ENCODE results near the gene KIF16B. TPM values are rescaled to one million over a fixed set of nuclear protein-coding genes. Genes with fewer than 3 reads are reported as not detected.
"Not testable (repeated sequence)": the region's sequence is repeated elsewhere in the genome, so short reads cannot be mapped to it uniquely, and the experiment has no call there.

KIF16B gene
- total RNA-seq, 2 donors from 2014 or later = 3.8 to 8.8 TPM

DNA sequence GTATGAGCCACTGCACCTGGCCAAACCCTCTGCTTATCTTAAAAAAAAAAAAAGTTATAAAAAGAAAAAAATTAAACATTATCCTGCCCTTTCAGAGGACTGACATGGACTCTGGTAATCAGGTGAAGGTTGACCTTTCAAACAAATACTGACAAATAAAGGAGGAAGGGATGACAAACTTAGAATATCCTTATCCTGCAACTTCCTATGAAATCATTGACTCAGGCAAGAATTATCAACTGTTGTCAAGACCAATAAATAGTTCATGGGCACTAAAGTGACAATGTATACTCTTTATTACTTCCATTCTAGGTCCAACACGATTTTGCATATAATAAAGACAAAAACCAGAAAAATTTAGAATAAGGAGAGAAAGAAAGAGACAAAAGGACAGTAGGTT is 117.9 kb downstream of the KIF16B start:
- Mint-ChIP-seq H3K4me3 (no peak overlapping the region), H3K36me3 (no peaks in the 10 kb centered on the region), H3K27ac (no peak overlapping the region), H3K4me1 (ENCODE audit: low read depth in 2 of 2) (no peaks in the 10 kb centered on the region), H3K9me3 (no peaks in the 10 kb centered on the region), H3K27me3 (no peaks in the 10 kb centered on the region)
- DNase-seq (ENCODE audit: low spot score) (no peak), ATAC-seq (no peak)

DNA sequence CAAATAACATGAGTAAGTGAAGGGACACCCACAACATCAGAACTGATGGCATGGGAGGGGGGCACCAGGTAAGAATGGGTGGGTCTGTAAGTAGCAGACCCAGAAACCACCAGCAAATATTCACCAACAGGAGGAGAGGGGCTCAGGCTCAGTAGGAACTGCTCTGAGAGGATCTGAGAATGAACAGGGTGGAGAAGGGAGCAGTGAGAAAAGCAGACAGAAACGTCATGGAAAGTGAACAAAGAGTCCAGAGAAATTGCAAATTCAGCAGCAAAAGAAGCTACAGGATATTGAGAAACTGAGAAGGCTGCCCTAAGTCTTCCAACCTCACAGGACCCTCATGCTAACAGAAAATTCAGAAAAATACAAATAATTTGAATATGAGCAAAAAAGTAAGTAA is 121.3 kb downstream of the KIF16B start:
- ATAC-seq (no peak), DNase-seq (ENCODE audit: low spot score) (no peak)
- H3K27me3 Mint-ChIP-seq = no peaks in the 10 kb centered on the region
- H3K9me3 Mint-ChIP-seq = no peaks in the 10 kb centered on the region
- H3K4me1 Mint-ChIP-seq (ENCODE audit: low read depth in 2 of 2) = no peaks in the 10 kb centered on the region
- H3K27ac Mint-ChIP-seq = no peak overlapping the region
- peaks cover 7% of the 10 kb centered on the region for H3K36me3 Mint-ChIP-seq
- H3K4me3 Mint-ChIP-seq = no peak overlapping the region

DNA sequence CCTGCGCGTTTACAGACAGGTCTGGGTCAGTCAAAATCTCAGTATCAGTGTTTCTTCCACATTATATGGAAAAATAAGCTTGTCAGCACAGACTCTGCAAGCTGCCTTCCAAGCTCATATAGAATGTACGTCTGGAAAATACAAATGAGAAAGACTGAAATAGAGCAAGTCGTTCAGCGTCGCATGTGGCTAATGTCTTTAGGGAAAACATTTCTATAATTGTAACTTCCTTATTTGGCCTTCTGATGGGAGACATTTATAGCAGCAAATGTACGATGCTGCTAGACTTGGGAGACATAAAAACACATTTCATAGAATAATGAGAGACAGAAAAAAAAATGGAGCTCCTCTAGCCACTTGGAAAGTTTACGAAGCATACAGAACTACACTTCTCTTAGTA is 122.2 kb downstream of the KIF16B start:
- Mint-ChIP-seq H3K36me3 (peaks cover 7% of the 10 kb centered on the region), H3K4me3 (no peak overlapping the region), H3K27me3 (no peaks in the 10 kb centered on the region), H3K9me3 (no peaks in the 10 kb centered on the region), H3K27ac (no peak overlapping the region), H3K4me1 (ENCODE audit: low read depth in 2 of 2) (no peaks in the 10 kb centered on the region)
- ATAC-seq (no peak), DNase-seq (ENCODE audit: low spot score) (no peak)

DNA sequence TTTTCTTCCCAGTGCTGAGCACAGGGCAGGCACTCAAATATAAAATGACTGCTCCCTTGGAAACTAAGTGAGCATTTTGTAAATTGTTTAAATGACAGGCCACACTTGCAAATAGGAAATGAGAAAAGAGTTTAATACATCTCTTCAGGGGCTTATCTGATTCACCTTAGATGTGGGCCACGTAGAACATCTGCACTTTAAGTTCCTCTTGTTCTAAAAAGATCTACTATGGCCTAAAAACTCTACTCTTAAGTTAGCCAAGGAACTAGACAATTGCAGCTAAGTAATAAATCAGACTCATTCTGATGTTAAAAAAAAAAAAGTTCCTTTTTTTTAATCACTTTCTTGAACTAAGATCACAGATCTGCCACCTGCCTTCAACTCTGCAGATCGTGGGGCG is 126.3 kb downstream of the KIF16B start:
- ATAC-seq (no peak), DNase-seq (ENCODE audit: low spot score) (no peak)
- Mint-ChIP-seq H3K4me3 (no peak overlapping the region), H3K4me1 (ENCODE audit: low read depth in 2 of 2) (no peaks in the 10 kb centered on the region), H3K9me3 (no peaks in the 10 kb centered on the region), H3K36me3 (peaks cover 7% of the 10 kb centered on the region), H3K27me3 (no peaks in the 10 kb centered on the region), H3K27ac (no peak overlapping the region)

DNA sequence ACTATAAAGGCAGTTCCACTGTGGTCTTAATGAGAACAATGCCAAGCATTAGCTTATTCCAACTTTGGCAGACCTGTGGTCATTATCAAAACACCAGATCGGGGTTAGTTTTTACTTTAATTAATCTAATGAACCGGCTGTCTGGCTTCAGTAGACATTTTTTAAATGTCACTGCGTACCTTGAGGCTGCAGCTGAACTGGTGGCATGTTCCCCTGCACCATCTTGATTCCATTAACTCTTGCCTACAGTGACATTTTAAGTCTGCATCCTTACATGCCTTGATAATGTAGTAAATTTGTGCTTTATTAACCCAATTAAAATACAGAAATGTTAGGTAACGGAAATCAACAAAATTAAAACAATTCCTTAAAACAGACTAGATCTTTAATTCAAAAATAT is 127.0 kb downstream of the KIF16B start:
- no peaks in the 10 kb centered on the region for H3K27me3 Mint-ChIP-seq
- no peaks in the 10 kb centered on the region for H3K9me3 Mint-ChIP-seq
- H3K27ac Mint-ChIP-seq = no peak overlapping the region
- H3K36me3 Mint-ChIP-seq = peaks cover 7% of the 10 kb centered on the region
- no peak for DNase-seq (ENCODE audit: low spot score)
- no peaks in the 10 kb centered on the region for H3K4me1 Mint-ChIP-seq (ENCODE audit: low read depth in 2 of 2)
- no peak for ATAC-seq
- no peak overlapping the region for H3K4me3 Mint-ChIP-seq

DNA sequence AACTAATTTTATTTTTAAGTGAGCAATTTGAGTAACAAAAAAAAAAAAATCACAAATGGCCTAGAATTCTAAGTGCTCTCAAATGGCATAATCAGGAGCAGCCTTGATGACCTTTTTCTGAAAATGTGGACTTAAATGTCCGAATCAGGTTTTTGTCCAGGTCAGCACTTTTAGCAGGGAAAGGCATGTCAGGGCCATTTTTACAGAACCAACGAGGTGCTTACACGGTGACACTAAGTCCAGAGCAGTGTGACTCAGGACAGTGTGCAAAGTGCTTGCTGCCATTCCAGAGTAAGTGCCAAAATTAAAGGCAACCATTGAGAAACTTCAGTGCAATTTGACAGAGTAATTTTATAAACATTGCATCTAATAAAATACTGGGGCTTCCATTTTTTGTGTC is 127.8 kb downstream of the KIF16B start:
- peaks cover 7% of the 10 kb centered on the region for H3K36me3 Mint-ChIP-seq
- H3K4me3 Mint-ChIP-seq = no peak overlapping the region
- no peaks in the 10 kb centered on the region for H3K27me3 Mint-ChIP-seq
- ATAC-seq (no peak), DNase-seq (ENCODE audit: low spot score) (no peak)
- H3K27ac Mint-ChIP-seq = no peak overlapping the region
- H3K4me1 Mint-ChIP-seq (ENCODE audit: low read depth in 2 of 2) = no peaks in the 10 kb centered on the region
- no peaks in the 10 kb centered on the region for H3K9me3 Mint-ChIP-seq

DNA sequence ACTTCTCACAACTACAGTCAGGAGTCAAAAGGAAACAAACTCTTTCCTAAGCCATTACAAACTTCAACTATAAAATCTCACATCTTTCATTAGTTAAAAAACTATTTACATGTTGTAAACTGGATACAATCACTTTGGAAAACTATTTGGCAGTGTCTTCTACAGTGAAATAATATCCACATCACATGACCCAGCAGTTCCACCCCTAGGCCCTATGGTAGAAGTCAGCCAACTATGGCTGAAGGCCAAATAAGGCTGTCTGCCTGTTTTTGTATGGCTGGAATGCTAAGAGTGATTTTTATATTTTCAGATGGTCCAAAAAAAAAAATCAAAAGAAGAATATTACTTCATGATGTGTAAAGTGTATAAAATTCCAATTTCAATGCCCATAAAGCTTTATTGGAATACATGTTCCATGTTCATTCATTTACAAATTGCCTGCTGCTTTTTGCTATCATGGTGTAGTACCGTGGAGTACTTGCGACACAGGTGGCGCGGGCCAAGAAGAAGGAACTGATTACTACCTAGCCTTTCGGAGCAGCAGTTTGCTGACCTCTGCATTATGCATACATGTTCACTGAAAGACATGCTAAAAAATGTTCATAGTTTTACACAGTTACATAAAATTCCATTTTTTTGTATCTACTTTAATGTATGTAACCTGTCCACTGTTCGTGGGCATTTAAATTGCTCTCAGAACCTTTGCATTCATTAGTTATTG is 129.0 kb downstream of the KIF16B start:
- ATAC-seq = no peak
- no peaks in the 10 kb centered on the region for H3K27me3 Mint-ChIP-seq

DNA sequence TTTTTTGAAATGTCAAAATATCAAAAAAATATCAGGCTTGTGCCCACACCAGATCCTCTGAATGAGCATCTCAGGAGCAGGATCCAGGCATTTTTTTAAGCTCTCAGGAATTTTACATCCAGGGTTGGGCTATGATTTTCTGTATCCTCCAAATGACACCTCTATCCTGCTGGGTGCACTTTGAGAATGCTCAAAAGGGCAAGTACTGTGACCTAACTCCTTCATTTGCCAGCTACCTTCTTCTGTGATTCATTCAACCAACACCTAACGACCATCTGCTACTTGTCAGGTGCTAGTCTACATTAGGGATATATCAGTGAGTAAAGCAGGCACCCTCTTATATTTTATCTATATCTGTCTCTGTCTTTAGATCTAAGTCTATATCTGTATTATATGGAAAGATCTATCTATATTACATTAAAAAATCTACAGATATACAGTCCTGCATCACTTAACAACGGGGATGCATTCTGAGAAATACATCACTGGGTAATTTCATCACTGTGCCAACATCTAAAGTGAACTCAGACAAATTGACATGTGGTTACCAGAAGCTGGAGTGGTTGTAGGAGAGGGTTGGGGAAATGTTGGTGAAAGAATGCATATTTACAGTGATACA is 131.6 kb downstream of the KIF16B start:
- Mint-ChIP-seq H3K36me3 (peaks cover 12% of the 10 kb centered on the region), H3K9me3 (no peaks in the 10 kb centered on the region), H3K4me3 (no peak overlapping the region), H3K27me3 (no peaks in the 10 kb centered on the region), H3K27ac (no peak overlapping the region), H3K4me1 (ENCODE audit: low read depth in 2 of 2) (no peaks in the 10 kb centered on the region)
- ATAC-seq = no peak
- DNase-seq (ENCODE audit: low spot score) = no peak

More for the DNA sequence above, 129.0 kb downstream of the KIF16B start:
- Mint-ChIP-seq H3K36me3 (peaks cover 14% of the 10 kb centered on the region), H3K9me3 (no peaks in the 10 kb centered on the region), H3K4me1 (ENCODE audit: low read depth in 2 of 2) (no peaks in the 10 kb centered on the region), H3K4me3 (no peak overlapping the region), H3K27ac (no peak overlapping the region)
- DNase-seq (ENCODE audit: low spot score) = no peak

DNA sequence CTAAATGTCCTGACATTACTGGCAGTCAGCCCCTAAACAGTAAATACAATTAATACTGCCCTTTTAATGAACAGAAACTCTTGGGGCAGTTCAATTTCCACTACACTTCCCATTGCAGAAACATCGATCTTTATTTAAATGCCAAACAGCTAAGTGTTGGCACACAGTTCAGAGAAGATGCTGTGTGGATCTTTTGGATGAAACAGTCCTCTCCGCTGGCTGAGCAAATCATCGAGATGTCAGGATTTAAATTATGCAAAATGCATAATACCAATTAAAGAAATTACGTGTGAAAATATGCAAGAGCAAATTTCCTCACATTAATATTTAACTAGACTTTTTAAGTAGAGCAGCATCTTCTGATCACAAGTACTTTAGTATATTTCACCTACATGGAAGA is 132.6 kb downstream of the KIF16B start:
- Mint-ChIP-seq H3K27me3 (no peaks in the 10 kb centered on the region), H3K4me3 (no peak overlapping the region), H3K9me3 (no peaks in the 10 kb centered on the region), H3K27ac (no peak overlapping the region), H3K36me3 (peaks cover 12% of the 10 kb centered on the region), H3K4me1 (ENCODE audit: low read depth in 2 of 2) (no peaks in the 10 kb centered on the region)
- DNase-seq (ENCODE audit: low spot score) (no peak), ATAC-seq (no peak)

DNA sequence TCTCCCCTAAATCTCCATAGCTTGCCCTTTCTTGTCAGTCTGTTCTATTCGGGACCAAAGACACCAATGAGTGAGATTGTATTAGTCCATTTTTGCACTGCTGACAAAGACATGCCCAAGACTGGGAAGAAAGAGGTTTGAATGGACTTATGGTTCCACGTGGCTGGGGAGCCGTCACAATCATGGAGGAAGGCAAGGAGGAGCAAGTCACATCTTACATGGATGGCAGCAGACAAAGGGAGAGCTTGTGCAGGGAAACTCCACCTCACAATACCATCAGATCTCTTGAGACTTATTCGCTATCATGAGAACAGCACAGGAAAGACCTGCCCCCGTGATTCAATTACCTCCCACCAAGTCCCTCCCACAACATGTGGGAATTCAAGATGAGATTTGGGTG is 133.7 kb downstream of the KIF16B start:
- not testable (repeated sequence) for H3K9me3 Mint-ChIP-seq; DNase-seq (ENCODE audit: low spot score); H3K4me3 Mint-ChIP-seq; ATAC-seq; H3K27me3 Mint-ChIP-seq; H3K27ac Mint-ChIP-seq; H3K4me1 Mint-ChIP-seq (ENCODE audit: low read depth in 2 of 2)
- peaks cover 12% of the 10 kb centered on the region for H3K36me3 Mint-ChIP-seq

DNA sequence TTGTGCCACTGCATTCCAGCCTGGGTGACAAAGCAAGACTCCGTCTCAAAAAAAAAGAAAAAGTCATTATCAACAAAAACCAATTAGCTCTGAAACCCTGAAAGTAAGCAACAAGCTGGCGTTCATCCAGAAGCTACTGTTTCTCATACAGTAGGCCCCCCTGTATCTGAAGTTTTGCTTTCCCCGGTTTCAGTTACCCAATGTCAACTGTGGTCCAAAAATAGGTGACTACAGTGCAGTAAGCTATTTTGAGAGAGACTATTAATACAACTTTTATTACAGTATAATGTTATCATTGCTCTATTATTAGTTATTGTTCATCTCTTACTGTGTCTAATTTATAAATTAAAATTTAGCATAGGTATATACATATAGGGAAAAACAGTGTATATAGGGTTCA is 135.1 kb downstream of the KIF16B start:
- Mint-ChIP-seq H3K9me3 (no peaks in the 10 kb centered on the region), H3K4me1 (ENCODE audit: low read depth in 2 of 2) (no peaks in the 10 kb centered on the region), H3K36me3 (peaks cover 12% of the 10 kb centered on the region), H3K27me3 (no peaks in the 10 kb centered on the region), H3K27ac (no peak overlapping the region), H3K4me3 (no peak overlapping the region)
- no peak for ATAC-seq
- no peak for DNase-seq (ENCODE audit: low spot score)

DNA sequence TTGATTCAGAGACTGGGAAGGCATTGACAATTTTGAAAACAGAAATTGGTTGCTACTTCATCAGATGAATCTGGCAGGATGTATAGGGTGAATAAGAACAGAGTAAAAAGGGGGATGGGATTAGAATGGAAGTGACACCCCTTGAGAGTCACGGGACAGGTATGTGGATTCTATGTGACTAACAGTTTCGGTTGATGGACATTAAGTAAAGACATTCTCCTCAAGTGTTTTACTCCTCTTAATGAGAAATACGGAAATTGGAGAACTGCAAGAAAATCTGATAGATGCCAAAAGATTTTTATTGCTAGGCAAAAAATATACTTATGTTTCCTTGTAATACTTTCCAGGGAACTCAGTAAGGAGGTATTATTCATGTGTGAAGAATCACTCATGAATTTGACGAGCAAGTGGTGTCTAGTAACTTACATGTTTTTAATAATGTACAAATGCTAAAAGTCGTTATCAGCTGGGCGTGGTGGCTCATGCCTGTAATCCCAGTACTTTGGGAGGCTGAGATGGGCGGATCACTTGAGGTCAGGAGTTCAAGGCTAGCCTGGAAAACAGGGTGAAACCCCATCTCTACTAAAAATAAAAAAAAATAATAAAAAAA is 135.8 kb downstream of the KIF16B start:
- peaks cover 12% of the 10 kb centered on the region for H3K36me3 Mint-ChIP-seq
- H3K9me3 Mint-ChIP-seq = no peaks in the 10 kb centered on the region
- no peak for ATAC-seq
- H3K27ac Mint-ChIP-seq = no peak overlapping the region
- no peaks in the 10 kb centered on the region for H3K27me3 Mint-ChIP-seq
- DNase-seq (ENCODE audit: low spot score) = no peak
- H3K4me1 Mint-ChIP-seq (ENCODE audit: low read depth in 2 of 2) = no peaks in the 10 kb centered on the region
- H3K4me3 Mint-ChIP-seq = no peak overlapping the region

DNA sequence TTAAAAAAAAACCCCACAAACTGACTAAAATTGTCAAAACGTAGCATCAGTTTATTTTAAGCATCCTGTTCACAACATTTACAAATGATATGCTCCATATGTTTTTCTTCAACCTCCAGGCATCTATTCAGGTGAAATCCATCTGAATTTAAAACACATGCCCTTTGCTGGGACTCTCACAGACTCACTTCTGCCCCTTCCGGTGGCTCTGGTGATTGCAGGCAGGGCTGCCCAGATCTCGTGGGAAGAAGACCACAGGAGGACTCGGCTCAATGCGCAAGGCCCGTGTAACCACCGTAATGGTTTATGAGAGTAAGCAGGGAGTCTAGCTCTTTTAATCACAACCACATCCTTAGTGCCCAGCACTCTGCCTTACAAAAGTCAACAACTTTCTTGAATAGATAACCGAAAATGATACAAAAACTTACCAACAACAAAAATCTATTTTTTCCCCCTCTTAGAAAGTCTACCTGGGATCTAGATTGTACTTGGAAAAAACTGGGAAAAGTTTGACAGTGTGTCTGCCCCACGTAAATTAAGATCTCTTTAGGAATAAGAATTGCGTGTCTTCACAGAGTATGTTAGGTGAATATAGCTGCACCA is 139.1 kb downstream of the KIF16B start:
- no peak overlapping the region for H3K4me3 Mint-ChIP-seq
- DNase-seq (ENCODE audit: low spot score) = no peak
- H3K9me3 Mint-ChIP-seq = no peaks in the 10 kb centered on the region
- H3K27me3 Mint-ChIP-seq = no peaks in the 10 kb centered on the region
- no peaks in the 10 kb centered on the region for H3K4me1 Mint-ChIP-seq (ENCODE audit: low read depth in 2 of 2)
- no peak overlapping the region for H3K27ac Mint-ChIP-seq
- peak in 1 of 2 donors; percentile 54 for ATAC-seq
- H3K36me3 Mint-ChIP-seq = peaks cover 6% of the 10 kb centered on the region

DNA sequence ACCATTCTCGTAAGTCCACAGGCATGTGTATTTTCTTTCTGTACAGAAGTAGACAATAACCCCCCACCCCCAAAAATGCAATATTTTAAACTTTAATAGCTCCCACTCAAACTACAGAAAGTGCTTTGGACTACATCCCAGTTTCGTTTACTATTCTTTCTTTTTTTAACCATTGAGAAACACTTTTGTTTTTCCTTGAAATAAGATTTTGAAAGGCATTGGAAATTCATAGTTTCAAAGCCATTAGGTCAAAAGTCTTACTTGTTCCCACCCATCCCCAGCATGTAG is 140.0 kb downstream of the KIF16B start:
- DNase-seq (ENCODE audit: low spot score) (no peak), ATAC-seq (no peak)
- Mint-ChIP-seq H3K9me3 (no peaks in the 10 kb centered on the region), H3K36me3 (peaks cover 6% of the 10 kb centered on the region), H3K4me3 (no peak overlapping the region), H3K27ac (no peak overlapping the region), H3K27me3 (no peaks in the 10 kb centered on the region), H3K4me1 (ENCODE audit: low read depth in 2 of 2) (no peaks in the 10 kb centered on the region)

Data from natural killer cell treated with Interleukin-12 subunit alpha and Interleukin-12 subunit beta and Interleukin-15 and Interleukin-18, amount 100 ng/mL, for 72 hours (primary cell).